ENCODE results near the gene RNASE8.

Gene RNASE8

DNA sequence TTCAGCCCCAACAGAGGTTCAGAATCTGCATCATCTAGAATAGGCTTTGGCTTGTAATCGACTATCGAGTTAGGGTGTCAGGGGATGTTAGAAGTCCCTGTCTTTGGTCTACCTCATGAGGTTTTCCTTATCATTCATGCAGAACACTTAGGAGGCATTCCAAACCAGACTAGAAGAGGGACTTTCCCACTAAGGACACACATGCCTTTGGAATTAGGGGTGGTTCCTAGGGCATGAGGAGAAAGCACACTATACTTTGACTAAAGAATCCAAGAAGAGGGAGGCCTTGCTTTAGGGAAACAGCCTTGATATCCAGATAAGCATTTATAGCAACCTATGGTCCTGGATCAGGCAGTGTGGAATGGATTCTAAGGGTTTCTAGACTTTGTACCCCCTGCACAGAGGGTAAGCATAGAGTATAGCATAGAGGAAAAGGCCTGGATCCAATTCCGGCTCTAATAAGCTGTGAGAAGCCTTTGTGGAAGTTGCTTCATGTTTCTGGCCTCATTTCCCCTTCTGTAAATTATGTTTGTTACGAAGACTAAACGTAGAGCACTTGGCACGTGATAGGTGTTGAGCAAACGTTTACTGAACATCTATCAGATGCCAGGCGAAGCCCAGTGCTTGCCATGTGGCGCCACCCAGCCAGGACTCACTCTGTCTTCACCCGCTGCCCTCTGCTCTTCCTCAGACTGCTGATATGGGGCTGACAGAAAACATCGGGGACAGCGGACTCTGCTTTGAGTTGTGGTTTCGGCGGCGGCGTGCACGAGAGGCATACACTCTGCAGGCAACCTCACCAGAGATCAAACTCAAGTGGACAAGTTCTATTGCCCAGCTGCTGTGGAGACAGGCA is 27.6 kb downstream of the RNASE8 start:
- Histone ChIP-seq H3K4me3 (ENCODE audit: low read length) (no peak overlapping the region), H3K79me2 (ENCODE audit: control insufficient read depth, low read length) (no peaks in the 10 kb centered on the region), H3K9me2 (replicated peaks; ENCODE audit: control insufficient read depth, low read length) (no peaks in the 10 kb centered on the region), H4K20me1 (ENCODE audit: control insufficient read depth, insufficient read depth, low read depth, low read length) (peaks cover 2% of the 10 kb centered on the region; the same call in 1 of the 2 replicates), H3K36me3 (ENCODE audit: control insufficient read depth, low read length) (no peaks in the 10 kb centered on the region), H3K27ac (ENCODE audit: low read depth, low read length) (no peak overlapping the region), H3K4me2 (ENCODE audit: low read length) (no peak overlapping the region), H3K9me3 (ENCODE audit: control insufficient read depth, insufficient read depth, low read length) (no peaks in the 10 kb centered on the region), H3K4me1 (ENCODE audit: control insufficient read depth, low read length) (peaks cover 6% of the 10 kb centered on the region), H3F3A (ENCODE audit: control insufficient read depth, insufficient read depth) (no peaks in the 10 kb centered on the region), H3K27me3 (ENCODE audit: control insufficient read depth, low read length) (no peaks in the 10 kb centered on the region)
- TF ChIP-seq, protein P1, sequence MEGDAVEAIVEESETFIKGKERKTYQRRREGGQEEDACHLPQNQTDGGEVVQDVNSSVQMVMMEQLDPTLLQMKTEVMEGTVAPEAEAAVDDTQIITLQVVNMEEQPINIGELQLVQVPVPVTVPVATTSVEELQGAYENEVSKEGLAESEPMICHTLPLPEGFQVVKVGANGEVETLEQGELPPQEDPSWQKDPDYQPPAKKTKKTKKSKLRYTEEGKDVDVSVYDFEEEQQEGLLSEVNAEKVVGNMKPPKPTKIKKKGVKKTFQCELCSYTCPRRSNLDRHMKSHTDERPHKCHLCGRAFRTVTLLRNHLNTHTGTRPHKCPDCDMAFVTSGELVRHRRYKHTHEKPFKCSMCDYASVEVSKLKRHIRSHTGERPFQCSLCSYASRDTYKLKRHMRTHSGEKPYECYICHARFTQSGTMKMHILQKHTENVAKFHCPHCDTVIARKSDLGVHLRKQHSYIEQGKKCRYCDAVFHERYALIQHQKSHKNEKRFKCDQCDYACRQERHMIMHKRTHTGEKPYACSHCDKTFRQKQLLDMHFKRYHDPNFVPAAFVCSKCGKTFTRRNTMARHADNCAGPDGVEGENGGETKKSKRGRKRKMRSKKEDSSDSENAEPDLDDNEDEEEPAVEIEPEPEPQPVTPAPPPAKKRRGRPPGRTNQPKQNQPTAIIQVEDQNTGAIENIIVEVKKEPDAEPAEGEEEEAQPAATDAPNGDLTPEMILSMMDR (IDR thresholded peaks at IDR 0.05; ENCODE audit: low read depth, low read length, poor library complexity, severe bottlenecking), result no peak
- no peak for TF ChIP-seq EZH2phosphoT487 (IDR thresholded peaks at IDR 0.05; ENCODE audit: borderline replicate concordance, low read length)

- Histone ChIP-seq H3K27ac (ENCODE audit: low read depth, low read length) (no peak overlapping the region), H3K9me2 (replicated peaks; ENCODE audit: control insufficient read depth, low read length) (no peaks in the 10 kb centered on the region), H3K79me2 (ENCODE audit: control insufficient read depth, low read length) (no peaks in the 10 kb centered on the region), H3K27me3 (ENCODE audit: control insufficient read depth, low read length) (no peaks in the 10 kb centered on the region), H3F3A (ENCODE audit: control insufficient read depth, insufficient read depth) (no peaks in the 10 kb centered on the region), H3K4me1 (ENCODE audit: control insufficient read depth, low read length) (peaks cover 6% of the 10 kb centered on the region), H3K4me3 (ENCODE audit: low read length) (no peak overlapping the region), H3K9me3 (ENCODE audit: control insufficient read depth, insufficient read depth, low read length) (no peaks in the 10 kb centered on the region), H3K36me3 (ENCODE audit: control insufficient read depth, low read length) (no peaks in the 10 kb centered on the region), H4K20me1 (ENCODE audit: control insufficient read depth, insufficient read depth, low read depth, low read length) (peaks cover 2% of the 10 kb centered on the region; the same call in 1 of the 2 replicates), H3K4me2 (ENCODE audit: low read length) (no peak overlapping the region)
- TF ChIP-seq, protein P1 (IDR thresholded peaks at IDR 0.05; ENCODE audit: low read depth, low read length, poor library complexity, severe bottlenecking), result no peak
- no peak for TF ChIP-seq EZH2phosphoT487 (IDR thresholded peaks at IDR 0.05; ENCODE audit: borderline replicate concordance, low read length)
Observed at GRCh38 chr14:21086908-21087293, 29.3 kb downstream of the RNASE8 start.

DNA sequence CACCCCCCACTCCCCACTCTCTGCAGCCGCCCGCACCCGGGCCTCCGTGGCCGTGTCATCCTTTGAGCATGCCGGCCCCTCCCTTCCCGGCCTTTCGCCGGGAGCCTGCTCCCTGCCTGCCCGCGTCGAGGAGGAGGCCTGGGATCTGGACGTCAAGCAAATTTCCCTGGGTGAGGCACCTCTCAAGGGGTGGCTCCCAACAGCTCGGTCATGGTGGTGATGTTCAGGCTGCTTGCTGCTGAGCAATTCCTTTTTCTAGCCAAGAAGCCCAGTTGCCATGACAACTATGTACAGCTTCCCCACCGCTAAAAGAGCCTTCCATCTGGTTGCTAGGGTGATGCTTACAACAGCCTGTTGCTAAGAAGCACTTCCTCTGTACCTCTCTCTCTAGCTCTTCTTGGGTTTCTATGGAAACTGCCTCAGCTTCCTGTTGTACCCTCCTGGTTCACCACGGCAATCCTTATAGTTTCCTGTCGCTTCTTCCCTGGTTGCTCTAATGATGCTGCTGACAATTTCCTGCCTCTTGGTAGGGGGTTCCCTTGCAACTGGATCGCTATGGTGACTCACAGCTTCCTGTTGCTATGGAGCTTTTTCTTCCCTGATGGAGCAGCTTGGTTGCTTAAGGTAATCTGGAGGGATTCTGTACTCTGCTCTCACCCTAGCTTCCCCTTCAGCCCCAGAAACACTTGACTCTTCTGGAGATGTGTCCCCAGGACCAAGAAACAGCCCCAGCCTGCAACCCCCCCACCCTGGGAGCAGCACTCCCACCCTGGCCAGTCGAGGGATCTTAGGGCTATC is 29.9 kb downstream of the RNASE8 start:
- peaks cover 2% of the 10 kb centered on the region; the same call in 1 of the 2 replicates for H4K20me1 ChIP-seq (ENCODE audit: control insufficient read depth, insufficient read depth, low read depth, low read length)
- no peak overlapping the region for H3K27ac ChIP-seq (ENCODE audit: low read depth, low read length)
- no peaks in the 10 kb centered on the region for H3K9me2 ChIP-seq (replicated peaks; ENCODE audit: control insufficient read depth, low read length)
- H3K9me3 ChIP-seq (ENCODE audit: control insufficient read depth, insufficient read depth, low read length), result no peaks in the 10 kb centered on the region
- TF ChIP-seq EZH2phosphoT487 (IDR thresholded peaks at IDR 0.05; ENCODE audit: borderline replicate concordance, low read length), result no peak
- TF ChIP-seq, protein P1 (IDR thresholded peaks at IDR 0.05; ENCODE audit: low read depth, low read length, poor library complexity, severe bottlenecking), result no peak
- H3K4me2 ChIP-seq (ENCODE audit: low read length), result no peak overlapping the region
- no peaks in the 10 kb centered on the region for H3K79me2 ChIP-seq (ENCODE audit: control insufficient read depth, low read length)
- no peaks in the 10 kb centered on the region for H3K27me3 ChIP-seq (ENCODE audit: control insufficient read depth, low read length)
- H3F3A ChIP-seq (ENCODE audit: control insufficient read depth, insufficient read depth), result no peaks in the 10 kb centered on the region
- H3K4me3 ChIP-seq (ENCODE audit: low read length), result no peak overlapping the region
- peaks cover 9% of the 10 kb centered on the region for H3K4me1 ChIP-seq (ENCODE audit: control insufficient read depth, low read length)
- 0 out of 2 replicates have a peak, but pooled peaks cover 3% of the 10 kb centered on the region for H3K36me3 ChIP-seq (ENCODE audit: control insufficient read depth, low read length)

Measured in DOHH2 (cell line).